HL-60 (cell line): Measurements from ENCODE around the gene USP8.
"Not testable (repeated sequence)": the region's sequence is repeated elsewhere in the genome, so short reads cannot be mapped to it uniquely, and the experiment has no call there.

Source experiments
- DNase-seq, 2 experiments: peaks; one replicate each; pipeline ENCODE4 v3.0.0-alpha.2; 2010 to 2020; ENCODE audit warnings: low read depth in 1 of 2, low spot score in 1 of 2
- H3K27ac ChIP-seq: fragments of 250-450 bp; sonication (Bioruptor Pico); replicated peaks from 2 replicates; pipeline ENCODE4 v1.5.1; 2020; ENCODE audit warnings: mild to moderate bottlenecking, moderate library complexity
- H3K27me3 ChIP-seq: fragments of 250-450 bp; sonication (Bioruptor Pico); 2 replicates; pipeline ENCODE4 v1.5.1; 2021; ENCODE audit warnings: mild to moderate bottlenecking, moderate library complexity; ENCODE audit not compliant: insufficient read depth, poor library complexity, severe bottlenecking
- H3K4me3 ChIP-seq: replicated peaks from 2 replicates; pipeline ENCODE4 v1.5.1; 2011; ENCODE audit warnings: mild to moderate bottlenecking, control low read depth, low read length; ENCODE audit not compliant: insufficient read depth
- CTCF ChIP-seq: IDR thresholded peaks from one replicate; pipeline ENCODE4 v1.5.1; 2011; ENCODE audit warnings: low read length, control low read depth, inconsistent platforms; ENCODE audit not compliant: insufficient read depth
- GABPA ChIP-seq: IDR thresholded peaks from 2 replicates; pipeline ENCODE4 v1.6.1; 2012; ENCODE audit warnings: low read depth
- POLR2AphosphoS5 ChIP-seq: IDR thresholded peaks from 2 replicates; pipeline ENCODE4 v1.6.1; 2012; ENCODE audit warnings: low read depth
- REST ChIP-seq: IDR thresholded peaks from 2 replicates; pipeline ENCODE4 v1.6.1; 2012; ENCODE audit warnings: low read depth; ENCODE audit not compliant: insufficient replicate concordance
- SPI1 ChIP-seq: IDR thresholded peaks from 2 replicates; pipeline ENCODE4 v1.6.1; 2012; ENCODE audit warnings: low read depth, mild to moderate bottlenecking, borderline replicate concordance

The USP8 gene

GRCh38 chr15:50418041-50418583 is 6.1 kb upstream of the USP8 start:
- Histone ChIP-seq H3K27ac (no peak overlapping the region), H3K27me3 (no peaks in the 10 kb centered on the region), H3K4me3 (no peak overlapping the region)
- no peak for TF ChIP-seq CTCF
- no peak for TF ChIP-seq POLR2AphosphoS5
- no peak for TF ChIP-seq REST
- TF ChIP-seq GABPA: no peak
- TF ChIP-seq SPI1: no peak
- DNase-seq: no peak

GRCh38 chr15:50425219-50425618 is 1.0 kb downstream of the USP8 start:
- no peak for DNase-seq
- TF ChIP-seq SPI1 (no peak), GABPA (no peak), CTCF (no peak), POLR2AphosphoS5 (no peak), REST (no peak)
- H3K4me3 ChIP-seq: peak overlapping the region; percentile 92
- H3K27me3 ChIP-seq: no peaks in the 10 kb centered on the region
- peak overlapping the region; percentile 83 for H3K27ac ChIP-seq

GRCh38 chr15:50425678-50426246 is 1.6 kb downstream of the USP8 start:
- peak overlapping the region; percentile 92; the same call in 1 of the 2 replicates for H3K4me3 ChIP-seq
- not testable (repeated sequence) for H3K27ac ChIP-seq

GRCh38 chr15:50426428-50426827 is 2.2 kb downstream of the USP8 start:
- Histone ChIP-seq H3K27ac (no peak overlapping the region), H3K27me3 (no peaks in the 10 kb centered on the region), H3K4me3 (no peak overlapping the region)
- TF ChIP-seq GABPA (no peak), SPI1 (no peak), POLR2AphosphoS5 (no peak), REST (no peak), CTCF (no peak)
- DNase-seq: no peak

More at GRCh38 chr15:50425678-50426246, 1.6 kb downstream of the USP8 start:
- H3K27me3 ChIP-seq, DNase-seq: not testable (repeated sequence)
